ENCODE measurements around the gene TBC1D9. TPM values are rescaled to one million over a fixed set of nuclear protein-coding genes. Genes with fewer than 3 reads are reported as not detected.

Gene TBC1D9
- polyA plus RNA-seq, 3 donors: 13.6 to 33.5 (median 21.0) TPM

- Histone ChIP-seq H4K20me1 (ENCODE audit: insufficient read depth, low read length) (peaks cover 98% of the 10 kb centered on the region), H3K27me3 (ENCODE audit: control insufficient read depth in 2 of 2, insufficient read depth in 2 of 2, low read length in 2 of 2) (no peaks in the 10 kb centered on the region), H3K4me1 (ENCODE audit: control insufficient read depth in 1 of 2, insufficient read depth in 2 of 2, low read length in 2 of 2) (peaks cover 20 to 28% of the 10 kb centered on the region in 2 donors), H3K9ac (ENCODE audit: insufficient read depth, low read length, poor library complexity, severe bottlenecking) (peak overlapping the region; percentile 32), H3K36me3 (replicated peaks in 1 of 2; ENCODE audit: control insufficient read depth in 1 of 2, insufficient read depth in 2 of 2, low read length in 2 of 2) (no peaks in the 10 kb centered on the region), H3K4me2 (replicated peaks; ENCODE audit: extremely low read depth, low read length, poor library complexity, severe bottlenecking) (peak overlapping the region; percentile 59), H3K79me2 (ENCODE audit: insufficient read depth, low read length) (peaks cover 29% of the 10 kb centered on the region), H3K27ac (ENCODE audit: low read depth in 1 of 2, low read length in 2 of 2) (peak overlapping the region; percentile 34 to 84), H3K9me3 (replicated peaks in 1 of 2; ENCODE audit: control insufficient read depth in 1 of 2, insufficient read depth in 1 of 2, low read length in 2 of 2) (no peaks in the 10 kb centered on the region), H2AFZ (ENCODE audit: insufficient read depth, low read depth, low read length, poor library complexity, severe bottlenecking) (no peak overlapping the region), H3K4me3 (replicated peaks in 1 of 3; ENCODE audit: low read depth in 2 of 3, low read length in 3 of 3) (peak overlapping the region in 1 of 3 experiments; percentile 34)
- Mint-ChIP-seq H3K27ac (peak overlapping the region; percentile 85 to 97 (median 96)), H3K9me3 (peaks cover 0 to 3% (median 0%) of the 10 kb centered on the region in 7 donors), H3K27me3 (ENCODE audit: low read depth in 3 of 3) (peaks cover 4 to 5% (median 5%) of the 10 kb centered on the region in 3 donors), H3K36me3 (peaks cover 7 to 14% of the 10 kb centered on the region in 2 donors), H3K4me1 (peaks cover 38% of the 10 kb centered on the region), H3K4me3 (peak overlapping the region; percentile 13 to 83)
- no peak for DNase-seq
- WGBS (ENCODE audit: insufficient coverage): no CpG with 5 or more reads among the region's 1 CpG
- TF ChIP-seq CTCF (IDR thresholded peaks at IDR 0.05): no peak
- intact Hi-C loops (cut with micrococcal nuclease): loop anchor here in 1 of 2 donors (2.0 to 5.0 kb wide), 2 partner anchors 14 to 36 kb away; partner anchors contain the start of gene TBC1D9
Measured at GRCh38 chr4:140742838-140743193, 13.4 kb downstream of the TBC1D9 start.

DNA sequence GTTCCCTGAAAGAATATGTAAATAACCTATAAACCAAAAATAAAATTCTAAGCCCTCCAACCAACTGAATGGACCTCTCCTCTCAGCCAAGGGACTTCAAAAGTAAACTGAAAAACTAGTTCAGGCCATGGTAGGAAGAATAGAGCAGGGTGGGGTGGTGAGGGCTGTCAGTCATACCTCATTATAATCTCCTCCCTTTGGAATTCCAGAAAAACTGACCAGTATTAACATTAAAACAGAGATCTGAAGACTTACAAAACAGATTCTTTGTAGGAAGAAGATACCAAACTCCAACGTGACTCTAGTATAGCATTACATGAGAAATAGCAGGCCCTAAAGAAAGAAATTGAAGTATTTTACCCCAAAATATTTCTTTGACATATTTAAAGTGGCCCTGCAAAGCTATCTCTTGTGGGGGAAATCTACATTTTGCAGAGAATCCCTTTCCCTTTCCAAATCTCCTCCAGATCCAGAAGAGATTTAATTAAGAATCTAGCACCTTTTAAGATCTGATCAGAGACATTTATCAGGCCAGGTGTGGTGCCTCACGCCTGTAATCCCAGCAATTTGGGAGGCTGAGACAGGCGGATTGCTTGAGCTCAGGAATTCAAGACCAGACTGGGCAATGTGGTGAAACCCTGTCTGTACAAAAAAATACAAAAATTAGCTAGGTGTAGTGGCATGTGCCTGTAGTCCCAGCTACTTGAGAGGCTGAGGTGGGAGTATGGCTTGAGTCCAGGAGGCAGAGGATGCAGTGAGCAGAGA lies 15.1 kb downstream of the TBC1D9 start:
- H3K27me3 ChIP-seq (ENCODE audit: control insufficient read depth in 2 of 2, insufficient read depth in 2 of 2, low read length in 2 of 2): no peaks in the 10 kb centered on the region
- H3K4me3 ChIP-seq (replicated peaks in 1 of 3; ENCODE audit: low read depth in 2 of 3, low read length in 3 of 3): no peak overlapping the region
- H3K27ac ChIP-seq (ENCODE audit: low read depth in 1 of 2, low read length in 2 of 2): no peak overlapping the region
- 100% methylated on average over 2 of the region's 3 CpGs for WGBS (ENCODE audit: insufficient coverage)
- H3K4me2 ChIP-seq (replicated peaks; ENCODE audit: extremely low read depth, low read length, poor library complexity, severe bottlenecking): no peak overlapping the region
- H3K4me3 Mint-ChIP-seq: no peak overlapping the region
- H3K9me3 ChIP-seq (replicated peaks in 1 of 2; ENCODE audit: control insufficient read depth in 1 of 2, insufficient read depth in 1 of 2, low read length in 2 of 2): no peaks in the 10 kb centered on the region
- intact Hi-C loops (cut with micrococcal nuclease): loop anchor here in 1 of 2 donors (5.0 kb wide), 1 partner anchor 34 kb away; no protein-coding TSS in a partner anchor
- no peaks in the 10 kb centered on the region for H3K36me3 ChIP-seq (replicated peaks in 1 of 2; ENCODE audit: control insufficient read depth in 1 of 2, insufficient read depth in 2 of 2, low read length in 2 of 2)
- H2AFZ ChIP-seq (ENCODE audit: insufficient read depth, low read depth, low read length, poor library complexity, severe bottlenecking): no peak overlapping the region
- H3K27ac Mint-ChIP-seq: peak overlapping the region in 4 of 7 donors; percentile 7 to 97 (median 42)
- peaks cover 44% of the 10 kb centered on the region for H3K4me1 Mint-ChIP-seq
- DNase-seq: no peak
- H3K9me3 Mint-ChIP-seq: peaks cover 0 to 3% (median 0%) of the 10 kb centered on the region in 7 donors
- no peak for TF ChIP-seq CTCF (IDR thresholded peaks at IDR 0.05)
- H3K27me3 Mint-ChIP-seq (ENCODE audit: low read depth in 3 of 3): peaks cover 4 to 7% (median 5%) of the 10 kb centered on the region in 3 donors
- peaks cover 21% of the 10 kb centered on the region for H3K79me2 ChIP-seq (ENCODE audit: insufficient read depth, low read length)
- peaks cover 4 to 12% of the 10 kb centered on the region in 2 donors for H3K36me3 Mint-ChIP-seq
- H4K20me1 ChIP-seq (ENCODE audit: insufficient read depth, low read length): peaks cover 99% of the 10 kb centered on the region
- no peak overlapping the region for H3K9ac ChIP-seq (ENCODE audit: insufficient read depth, low read length, poor library complexity, severe bottlenecking)
- H3K4me1 ChIP-seq (ENCODE audit: control insufficient read depth in 1 of 2, insufficient read depth in 2 of 2, low read length in 2 of 2): peaks cover 20 to 28% of the 10 kb centered on the region in 2 donors

Measured in CD14-positive monocyte (primary cell).